Measurements from ENCODE around the gene MSH2. TPM values are rescaled to one million over a fixed set of nuclear protein-coding genes. Genes with fewer than 3 reads are reported as not detected.

MSH2 gene
- total RNA-seq, 1 experiment from 2014 or later = 139 TPM

DNA sequence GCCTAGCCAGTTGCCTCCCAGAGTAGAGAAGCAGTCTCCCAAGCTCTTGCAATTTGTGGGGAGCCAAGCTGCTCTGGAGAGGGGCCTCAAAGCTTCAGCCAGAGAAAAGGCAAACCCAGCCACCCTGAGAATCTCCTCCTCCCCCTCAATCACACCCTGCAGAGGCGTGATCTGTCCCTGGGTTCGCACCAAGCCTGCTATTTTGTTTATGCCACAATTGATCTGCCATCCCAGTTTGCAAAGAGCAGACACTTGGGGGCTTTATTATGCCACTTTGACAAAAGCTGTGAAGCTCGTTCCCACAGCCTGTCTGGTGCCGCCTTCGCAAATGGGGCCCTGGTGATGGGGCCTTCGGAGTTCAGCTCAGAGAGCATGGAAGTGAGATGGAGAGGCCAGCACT lies 125.5 kb downstream of the MSH2 start:
- H3K4ac ChIP-seq (ENCODE audit: low read depth, low read length) = no peak overlapping the region
- no peak overlapping the region for H3K14ac ChIP-seq (ENCODE audit: insufficient read depth, low read length)
- H3T11ph ChIP-seq (ENCODE audit: low read length) = no peak overlapping the region
- no peak overlapping the region for H2AK5ac ChIP-seq (ENCODE audit: insufficient read length, low read length)
- Mint-ChIP-seq H3K36me3 (ENCODE audit: insufficient read depth in 1 of 3, low read depth in 3 of 3) (peaks cover 0 to 4% (median 0%) of the 10 kb centered on the region in 3 experiments; a peak in 3 of 7 replicates), H3K4me3 (no peak overlapping the region), H3K9me3 (no peaks in the 10 kb centered on the region), H3K4me1 (peaks cover 14 to 22% of the 10 kb centered on the region in 2 experiments), H3K27ac (peak overlapping the region in 1 of 3 experiments; percentile 32; a peak in 1 of 7 replicates), H3K27me3 (ENCODE audit: low read depth) (no peaks in the 10 kb centered on the region; the same call in 1 of the 2 replicates)
- no peaks in the 10 kb centered on the region for H3K4me1 ChIP-seq (ENCODE audit: insufficient read depth, low read length)
- H3K27ac ChIP-seq (ENCODE audit: insufficient read length, low read depth, low read length) = no peak overlapping the region
- H2BK20ac ChIP-seq (ENCODE audit: low read depth, low read length, poor library complexity, severe bottlenecking) = no peak overlapping the region
- no peaks in the 10 kb centered on the region for H3K27me3 ChIP-seq (ENCODE audit: insufficient read depth, low read length)
- no peak overlapping the region for H2BK120ac ChIP-seq (ENCODE audit: low read depth, low read length, poor library complexity, severe bottlenecking)
- no CpG with 5 or more reads among the region's 6 CpGs for WGBS (ENCODE audit: extremely low coverage, insufficient read length, low lambda C conversion rate)
- H2BK15ac ChIP-seq (ENCODE audit: low read depth, low read length) = no peak overlapping the region
- no peak overlapping the region for H3K23ac ChIP-seq (ENCODE audit: insufficient read length, low read depth, low read length)
- TF ChIP-seq, protein P1, sequence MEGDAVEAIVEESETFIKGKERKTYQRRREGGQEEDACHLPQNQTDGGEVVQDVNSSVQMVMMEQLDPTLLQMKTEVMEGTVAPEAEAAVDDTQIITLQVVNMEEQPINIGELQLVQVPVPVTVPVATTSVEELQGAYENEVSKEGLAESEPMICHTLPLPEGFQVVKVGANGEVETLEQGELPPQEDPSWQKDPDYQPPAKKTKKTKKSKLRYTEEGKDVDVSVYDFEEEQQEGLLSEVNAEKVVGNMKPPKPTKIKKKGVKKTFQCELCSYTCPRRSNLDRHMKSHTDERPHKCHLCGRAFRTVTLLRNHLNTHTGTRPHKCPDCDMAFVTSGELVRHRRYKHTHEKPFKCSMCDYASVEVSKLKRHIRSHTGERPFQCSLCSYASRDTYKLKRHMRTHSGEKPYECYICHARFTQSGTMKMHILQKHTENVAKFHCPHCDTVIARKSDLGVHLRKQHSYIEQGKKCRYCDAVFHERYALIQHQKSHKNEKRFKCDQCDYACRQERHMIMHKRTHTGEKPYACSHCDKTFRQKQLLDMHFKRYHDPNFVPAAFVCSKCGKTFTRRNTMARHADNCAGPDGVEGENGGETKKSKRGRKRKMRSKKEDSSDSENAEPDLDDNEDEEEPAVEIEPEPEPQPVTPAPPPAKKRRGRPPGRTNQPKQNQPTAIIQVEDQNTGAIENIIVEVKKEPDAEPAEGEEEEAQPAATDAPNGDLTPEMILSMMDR (conservative IDR thresholded peaks at IDR 0.05) = no peak
- no peaks in the 10 kb centered on the region for H4K20me1 ChIP-seq (ENCODE audit: control insufficient read depth, insufficient read depth, insufficient read length)
- no peak overlapping the region for H4K8ac ChIP-seq (replicated peaks; ENCODE audit: insufficient read length, low read depth, low read length)
- DNase-seq = no peak
- no peaks in the 10 kb centered on the region for H3K79me1 ChIP-seq (ENCODE audit: insufficient read depth, low read depth, low read length, poor library complexity, severe bottlenecking)
- H2AFZ ChIP-seq (ENCODE audit: low read length) = no peak overlapping the region
- no peak overlapping the region for H3K9ac ChIP-seq (ENCODE audit: extremely low read depth, insufficient read length, low read length)
- no peak overlapping the region for H3K56ac ChIP-seq (ENCODE audit: insufficient read length, low read depth, low read length)
- H2BK5ac ChIP-seq (ENCODE audit: insufficient read length, low read length) = no peak overlapping the region
- H3K79me2 ChIP-seq (ENCODE audit: insufficient read depth, low read length) = no peaks in the 10 kb centered on the region
- H4K5ac ChIP-seq (ENCODE audit: insufficient read length, low read depth, low read length) = no peak overlapping the region
- no peak overlapping the region for H3K4me2 ChIP-seq (ENCODE audit: insufficient read depth, insufficient read length, low read length)
- no peak overlapping the region for H4K91ac ChIP-seq (ENCODE audit: insufficient read length, low read depth, low read length)
- no peak overlapping the region for H3K18ac ChIP-seq (ENCODE audit: insufficient read length, low read depth, low read length)
- no peak overlapping the region for H2BK12ac ChIP-seq (ENCODE audit: insufficient read length, low read depth, low read length)
- H3K9me3 ChIP-seq (ENCODE audit: control insufficient read depth, low read depth, low read length) = no peaks in the 10 kb centered on the region
- no peaks in the 10 kb centered on the region for H3K23me2 ChIP-seq (ENCODE audit: insufficient read length, low read depth, low read length, poor library complexity, severe bottlenecking)
